HG03196 (cell line): ENCODE results near the gene ZNF580.

Experiments
- ATAC-seq: cut with Tn5 transposase; IDR thresholded peaks from one replicate; pipeline ENCODE4 v1.9.1; 2021; ENCODE audit not compliant: unreplicated experiment

Gene ZNF580

DNA sequence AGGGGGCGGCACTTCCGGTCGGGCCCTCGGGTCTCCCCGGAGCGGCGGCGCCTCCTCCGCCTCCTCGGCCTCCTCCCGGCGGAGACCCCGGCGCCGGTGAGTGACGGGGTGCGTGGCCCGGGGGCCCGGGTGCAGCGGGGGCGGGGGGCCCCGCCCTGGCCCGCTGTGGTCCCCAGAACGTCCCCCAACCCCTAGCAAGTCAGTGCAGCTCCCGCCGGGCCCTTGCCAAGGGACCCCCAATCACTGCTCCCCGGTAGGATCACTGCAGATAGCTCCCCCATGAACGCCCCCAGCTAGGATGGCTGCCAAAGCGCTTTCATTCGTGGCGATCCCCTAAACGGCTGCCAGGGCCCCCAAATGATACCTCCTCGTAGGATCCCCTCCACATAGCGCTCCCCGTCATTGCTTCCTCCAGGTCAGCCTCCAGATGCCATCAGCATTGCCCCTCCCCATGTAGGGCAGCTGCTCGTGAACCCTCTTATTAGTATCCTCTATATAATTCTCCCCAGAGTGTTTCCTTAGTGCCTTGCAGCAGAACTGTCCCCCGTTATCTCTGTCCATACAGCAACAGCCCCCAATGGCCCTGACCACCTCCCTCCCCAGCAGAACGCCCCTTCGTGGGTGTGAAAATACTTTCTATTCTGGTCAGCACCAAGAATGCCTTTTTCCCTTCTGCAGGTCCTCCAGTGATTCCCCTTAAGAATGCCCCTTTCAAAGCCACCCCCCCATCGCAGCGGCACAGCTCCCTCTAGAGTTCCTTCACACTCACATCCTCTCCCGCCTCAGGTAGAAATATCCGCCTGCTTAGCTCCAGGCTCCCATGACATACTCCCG is 34.9 kb upstream of the ZNF580 start, which contains the start of gene ZNF865:
TSS of gene ZNF865 (plus strand) at position 11 of the 834 bp plus-strand sequence. CDS start 7,972 bp downstream, outside the sequence.
- peak; percentile 34 for ATAC-seq

DNA sequence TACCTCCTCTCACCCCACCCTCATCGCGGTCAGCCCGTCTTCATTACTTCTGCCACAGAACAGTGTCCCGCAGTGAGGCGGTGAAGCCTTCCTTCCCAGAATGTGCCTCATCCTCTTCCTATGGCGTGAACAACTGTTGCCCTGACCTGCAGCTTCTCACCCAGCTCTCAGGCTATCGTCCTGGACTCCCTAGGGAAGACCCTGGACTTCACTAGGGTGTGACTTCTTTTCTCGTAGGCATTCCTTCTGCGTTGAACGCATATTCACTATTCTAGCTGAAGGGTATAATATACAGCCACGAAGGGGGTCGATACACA is 34.4 kb upstream of the ZNF580 start:
- ATAC-seq, result no peak

- no peak for ATAC-seq
Measured at GRCh38 chr19:55606817-55607216, 34.0 kb upstream of the ZNF580 start.

DNA sequence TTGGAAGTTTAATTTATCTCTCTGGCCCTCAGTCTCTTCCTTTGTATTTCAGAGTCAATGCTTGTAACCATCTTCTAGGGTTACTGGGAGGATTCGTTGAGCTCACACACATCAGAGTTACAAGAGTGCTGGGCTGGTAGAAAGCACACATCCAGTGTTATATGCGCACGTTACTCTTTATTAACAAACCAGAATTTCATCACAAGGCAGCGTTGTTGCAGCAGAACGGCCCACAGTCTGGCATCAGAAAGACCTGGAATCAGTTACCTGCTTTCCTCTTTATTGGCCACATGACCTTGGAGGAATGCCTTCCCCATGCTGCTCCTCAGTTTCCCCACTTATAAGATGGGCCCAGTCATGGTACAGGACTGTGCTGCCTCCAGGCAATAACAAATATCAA is 31.5 kb upstream of the ZNF580 start:
- ATAC-seq, result no peak

GRCh38 chr19:55611300-55611982 is 29.4 kb upstream of the ZNF580 start:
- no peak for ATAC-seq

DNA sequence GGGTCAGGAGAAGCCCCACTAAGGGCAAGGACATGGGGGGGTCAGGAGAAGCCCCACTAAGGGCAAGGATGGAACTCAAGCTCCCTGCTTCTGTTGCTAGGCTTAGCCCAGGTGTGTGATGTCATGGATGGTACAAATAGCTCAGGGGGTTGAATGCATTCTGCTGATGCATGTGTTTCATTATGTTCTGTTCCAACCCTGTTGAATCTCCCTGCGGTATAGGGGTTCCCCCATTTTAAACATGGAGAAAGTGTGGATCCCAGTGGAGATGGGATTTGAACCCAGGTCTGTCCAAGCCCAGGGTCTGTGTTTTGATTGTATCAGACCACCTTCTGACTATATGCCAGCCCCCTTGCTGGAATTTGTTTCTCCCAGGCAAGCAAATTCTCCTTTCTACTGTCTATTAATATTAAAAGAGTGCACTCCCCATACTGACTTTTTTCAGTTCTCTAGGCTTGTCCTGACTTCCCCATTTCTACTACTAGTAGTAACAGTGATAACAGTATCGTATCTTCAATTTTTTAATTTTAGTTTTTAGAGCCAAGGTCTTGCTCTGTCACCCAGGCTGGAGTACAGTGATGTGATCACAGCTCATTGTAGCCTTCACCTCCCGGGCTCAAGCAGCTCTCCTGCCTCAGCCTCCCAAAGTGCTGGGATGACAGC is 28.7 kb upstream of the ZNF580 start:
- ATAC-seq, result no peak

DNA sequence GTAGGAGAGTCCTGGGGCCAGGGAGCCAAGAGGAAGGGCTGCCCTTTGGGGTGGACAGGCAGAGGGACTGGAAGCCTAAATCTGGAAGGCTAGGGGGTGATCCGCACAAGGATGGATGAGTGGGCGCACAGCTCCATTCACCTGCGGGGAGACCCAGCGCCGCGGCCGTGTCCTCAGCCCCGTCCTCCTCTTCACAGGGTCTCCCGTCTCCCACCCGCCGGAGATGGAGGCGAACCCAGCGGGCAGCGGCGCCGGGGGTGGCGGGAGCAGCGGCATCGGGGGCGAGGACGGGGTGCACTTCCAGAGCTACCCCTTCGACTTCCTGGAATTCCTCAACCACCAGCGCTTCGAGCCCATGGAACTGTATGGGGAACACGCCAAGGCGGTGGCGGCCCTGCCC is 27.4 kb upstream of the ZNF580 start:
- no peak for ATAC-seq

GRCh38 chr19:55613930-55614710 is 26.7 kb upstream of the ZNF580 start:
- no peak for ATAC-seq

GRCh38 chr19:55614711-55615542 is 25.9 kb upstream of the ZNF580 start:
- ATAC-seq, result no peak

DNA sequence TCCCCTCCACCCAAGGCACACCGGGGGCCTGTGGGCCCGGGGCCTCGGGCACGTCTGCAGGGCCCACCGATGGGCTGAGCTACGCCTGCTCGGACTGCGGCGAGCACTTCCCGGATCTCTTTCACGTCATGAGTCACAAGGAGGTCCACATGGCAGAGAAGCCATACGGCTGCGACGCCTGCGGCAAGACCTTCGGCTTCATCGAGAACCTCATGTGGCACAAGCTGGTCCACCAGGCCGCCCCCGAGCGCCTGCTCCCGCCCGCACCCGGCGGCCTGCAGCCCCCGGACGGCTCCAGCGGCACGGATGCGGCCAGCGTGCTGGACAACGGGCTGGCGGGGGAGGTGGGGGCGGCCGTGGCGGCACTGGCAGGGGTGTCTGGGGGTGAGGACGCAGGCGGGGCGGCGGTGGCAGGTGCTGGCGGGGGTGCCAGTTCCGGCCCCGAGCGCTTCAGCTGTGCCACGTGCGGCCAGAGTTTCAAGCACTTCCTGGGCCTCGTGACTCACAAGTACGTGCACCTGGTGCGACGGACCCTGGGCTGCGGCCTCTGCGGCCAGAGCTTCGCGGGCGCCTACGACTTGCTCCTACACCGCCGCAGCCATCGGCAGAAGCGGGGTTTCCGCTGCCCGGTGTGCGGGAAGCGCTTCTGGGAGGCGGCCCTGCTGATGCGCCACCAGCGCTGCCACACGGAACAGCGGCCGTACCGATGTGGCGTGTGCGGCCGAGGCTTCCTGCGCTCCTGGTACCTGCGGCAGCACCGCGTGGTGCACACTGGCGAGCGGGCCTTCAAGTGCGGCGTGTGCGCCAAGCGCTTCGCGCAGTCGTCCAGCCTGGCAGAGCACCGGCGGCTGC is 25.0 kb upstream of the ZNF580 start:
- ATAC-seq, result no peak

DNA sequence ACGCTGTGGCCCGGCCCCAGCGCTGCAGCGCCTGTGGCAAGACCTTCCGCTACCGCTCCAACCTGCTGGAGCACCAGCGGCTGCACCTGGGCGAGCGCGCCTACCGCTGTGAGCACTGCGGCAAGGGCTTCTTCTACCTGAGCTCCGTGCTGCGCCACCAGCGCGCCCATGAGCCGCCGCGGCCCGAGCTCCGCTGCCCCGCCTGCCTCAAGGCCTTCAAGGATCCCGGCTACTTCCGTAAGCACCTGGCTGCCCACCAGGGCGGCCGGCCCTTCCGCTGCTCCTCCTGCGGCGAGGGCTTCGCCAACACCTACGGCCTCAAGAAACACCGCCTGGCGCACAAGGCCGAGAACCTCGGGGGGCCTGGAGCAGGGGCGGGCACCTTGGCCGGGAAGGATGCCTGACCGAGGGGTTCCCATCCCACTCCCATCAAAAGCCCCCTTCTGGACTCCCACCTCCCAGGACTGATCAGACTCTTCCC is 24.4 kb upstream of the ZNF580 start:
- no peak for ATAC-seq

GRCh38 chr19:55617426-55617825 is 23.4 kb upstream of the ZNF580 start:
- no peak for ATAC-seq

GRCh38 chr19:55618426-55618825 is 22.4 kb upstream of the ZNF580 start:
- no peak for ATAC-seq

DNA sequence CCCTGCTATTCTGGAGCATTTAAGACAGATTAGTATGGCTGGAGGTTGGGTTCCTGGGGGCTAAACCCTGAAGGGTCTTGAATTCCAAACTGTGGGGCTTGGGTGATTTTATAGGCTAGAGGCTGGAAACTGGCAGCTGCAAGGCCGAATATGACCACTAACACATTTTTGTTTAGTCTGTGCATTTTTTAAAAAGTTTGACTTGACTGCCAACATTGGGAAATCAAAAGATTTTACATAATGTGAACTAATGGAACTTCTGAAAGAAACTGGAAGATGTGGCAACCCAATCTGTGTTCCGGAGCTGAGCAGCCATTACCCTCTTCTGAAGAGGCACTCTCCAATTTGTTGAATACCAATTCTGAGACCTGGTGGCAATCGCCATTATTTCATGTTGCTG is 21.5 kb upstream of the ZNF580 start:
- no peak for ATAC-seq

- ATAC-seq, result no peak
Measured at GRCh38 chr19:55620410-55621204, 20.2 kb upstream of the ZNF580 start.

- no peak for ATAC-seq
Measured at GRCh38 chr19:55621205-55621672, 19.6 kb upstream of the ZNF580 start.

DNA sequence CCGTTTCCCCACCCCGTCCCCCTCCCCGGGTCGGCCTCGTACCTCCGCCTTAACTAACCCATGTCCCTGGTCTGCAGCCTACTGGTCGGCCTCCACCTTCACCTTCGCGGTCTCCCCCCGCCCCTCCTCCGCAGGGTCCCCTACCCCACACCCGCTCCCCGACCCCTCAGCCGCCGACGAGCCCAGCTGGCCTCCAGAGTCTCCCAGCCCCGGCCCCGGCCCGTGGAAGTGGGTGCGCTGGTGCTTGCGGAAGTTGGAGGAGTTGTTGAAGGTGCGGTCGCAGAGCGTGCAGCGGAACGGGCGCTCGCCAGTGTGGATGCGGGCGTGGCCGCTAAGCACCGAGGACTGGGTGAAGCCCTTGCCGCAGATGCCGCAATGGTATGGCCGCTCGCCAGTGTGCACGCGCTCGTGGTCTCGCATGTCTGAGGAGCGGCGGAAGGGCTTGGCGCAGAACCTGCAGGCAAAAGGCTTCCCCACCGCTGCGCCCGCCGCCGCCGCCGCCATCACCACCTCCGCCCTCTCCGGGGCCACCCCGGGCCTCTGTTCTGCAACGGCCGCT is 19.1 kb upstream of the ZNF580 start:
- no peak for ATAC-seq
